Measurements from ENCODE around the gene TTC21A. TPM values are rescaled to one million over a fixed set of nuclear protein-coding genes. Genes with fewer than 3 reads are reported as not detected.

The TTC21A gene
- total RNA-seq, 4 donors from 2014 or later: 2.8 to 16.3 (median 6.1) TPM

GRCh38 chr3:39088889-39089288, 18.6 kb upstream of the TTC21A start:
- Histone ChIP-seq H3K9me3 (no peaks in the 10 kb centered on the region), H3K27ac (peak overlapping the region in 1 of 2 donors; percentile 3), H3K4me1 (no peaks in the 10 kb centered on the region), H3K27me3 (no peaks in the 10 kb centered on the region), H3K36me3 (peaks cover 0 to 3% of the 10 kb centered on the region in 2 donors), H3K4me3 (no peak overlapping the region)
- intact Hi-C loops (cut with DNase I; ENCODE audit: low total_unique reads): no loop called here
- DNase-seq: no peak
- no peak for TF ChIP-seq CTCF (IDR thresholded peaks at IDR 0.05)
- TF ChIP-seq POLR2A (IDR thresholded peaks at IDR 0.05): no peak

- TF ChIP-seq CTCF (IDR thresholded peaks at IDR 0.05) (no peak), POLR2A (IDR thresholded peaks at IDR 0.05) (no peak)
- no peak overlapping the region for H3K4me3 ChIP-seq
- H3K27me3 ChIP-seq: no peaks in the 10 kb centered on the region
- no peaks in the 10 kb centered on the region for H3K9me3 ChIP-seq
- H3K4me1 ChIP-seq: no peaks in the 10 kb centered on the region
- H3K36me3 ChIP-seq: peaks cover 0 to 3% of the 10 kb centered on the region in 2 donors
- no peak overlapping the region for H3K27ac ChIP-seq
- DNase-seq: no peak
- intact Hi-C loops (cut with DNase I; ENCODE audit: low total_unique reads): no loop called here
These were observed 16.6 kb upstream of the TTC21A start for GRCh38 chr3:39090922-39091321.

GRCh38 chr3:39094851-39095677, 12.4 kb upstream of the TTC21A start:
- Histone ChIP-seq H3K4me3 (no peak overlapping the region), H3K27me3 (no peaks in the 10 kb centered on the region), H3K4me1 (no peaks in the 10 kb centered on the region), H3K27ac (peak overlapping the region in 1 of 2 donors; percentile 52), H3K36me3 (no peaks in the 10 kb centered on the region), H3K9me3 (no peaks in the 10 kb centered on the region)
- peak in 1 of 2 donors; percentile 37 for DNase-seq
- intact Hi-C loops (cut with DNase I; ENCODE audit: low total_unique reads): no loop called here
- TF ChIP-seq CTCF (IDR thresholded peaks at IDR 0.05) (no peak), POLR2A (IDR thresholded peaks at IDR 0.05) (no peak)

GRCh38 chr3:39095778-39096177, 11.7 kb upstream of the TTC21A start:
- Histone ChIP-seq H3K9me3 (no peaks in the 10 kb centered on the region), H3K36me3 (no peaks in the 10 kb centered on the region), H3K4me3 (no peak overlapping the region), H3K27me3 (no peaks in the 10 kb centered on the region), H3K27ac (peak overlapping the region in 1 of 2 donors; percentile 42), H3K4me1 (no peaks in the 10 kb centered on the region)
- TF ChIP-seq POLR2A (IDR thresholded peaks at IDR 0.05) (no peak), CTCF (IDR thresholded peaks at IDR 0.05) (no peak)
- intact Hi-C loops (cut with DNase I; ENCODE audit: low total_unique reads): no loop called here
- DNase-seq: no peak

GRCh38 chr3:39096775-39097174, 10.7 kb upstream of the TTC21A start:
- Histone ChIP-seq H3K4me3 (no peak overlapping the region), H3K4me1 (no peaks in the 10 kb centered on the region), H3K27ac (peak overlapping the region in 1 of 2 donors; percentile 33), H3K36me3 (no peaks in the 10 kb centered on the region), H3K9me3 (no peaks in the 10 kb centered on the region), H3K27me3 (no peaks in the 10 kb centered on the region)
- intact Hi-C loops (cut with DNase I; ENCODE audit: low total_unique reads): no loop called here
- no peak for DNase-seq
- no peak for TF ChIP-seq POLR2A (IDR thresholded peaks at IDR 0.05)
- TF ChIP-seq CTCF (IDR thresholded peaks at IDR 0.05): no peak
